ENCODE results near the gene NRXN3.

NRXN3 gene

GRCh38 chr14:79899610-79900009 is 1729.4 kb downstream of the NRXN3 start:
- in situ Hi-C loops (cut with HindIII; ENCODE audit: low pct_ligation_motif_present, low pct_unique_long_range_greater_than_20kb, low sequenced_read_pairs): no loop called here
- DNase-seq: no peak

DNA sequence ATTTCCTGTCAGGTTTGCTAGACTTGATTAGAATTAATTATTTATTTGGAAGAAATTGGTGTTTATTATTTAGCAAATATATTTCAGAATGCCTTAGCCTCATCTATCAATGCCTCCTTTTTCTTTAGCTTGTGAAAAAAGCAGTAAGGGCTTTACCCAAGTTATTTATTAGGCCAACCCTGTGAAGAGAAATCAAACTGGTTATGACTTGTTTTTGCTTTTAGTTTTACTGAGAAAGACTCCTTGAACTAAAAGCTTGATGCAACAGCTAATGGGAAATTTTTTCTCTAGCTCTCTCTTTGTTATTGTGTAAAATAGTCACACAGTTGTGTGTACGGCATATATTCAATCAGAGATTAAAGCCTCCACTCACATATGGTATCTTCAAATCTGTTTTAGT is 1734.3 kb downstream of the NRXN3 start:
- in situ Hi-C loops (cut with HindIII; ENCODE audit: low pct_ligation_motif_present, low pct_unique_long_range_greater_than_20kb, low sequenced_read_pairs): no loop called here
- DNase-seq: no peak

DNA sequence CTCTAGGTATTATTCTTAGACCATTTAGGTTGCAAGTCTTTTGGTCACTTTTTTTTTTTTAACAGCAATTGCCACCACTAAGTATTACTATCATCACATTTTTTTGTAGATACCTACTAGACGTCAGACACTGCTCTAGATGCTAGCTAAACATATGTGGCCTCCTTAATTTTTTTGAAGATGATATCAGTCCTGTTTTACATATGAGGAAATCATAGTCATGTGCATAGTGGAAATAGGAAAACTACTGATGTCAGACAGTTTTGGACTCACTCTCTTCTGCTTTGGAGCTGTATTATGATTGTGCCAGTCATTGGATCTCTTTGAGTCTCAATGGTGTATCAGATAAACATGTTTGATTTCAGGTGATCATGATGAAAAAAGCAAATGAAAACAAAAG is 1736.8 kb downstream of the NRXN3 start:
- DNase-seq: no peak
- in situ Hi-C loops (cut with HindIII; ENCODE audit: low pct_ligation_motif_present, low pct_unique_long_range_greater_than_20kb, low sequenced_read_pairs): no loop called here

- in situ Hi-C loops (cut with HindIII; ENCODE audit: low pct_ligation_motif_present, low pct_unique_long_range_greater_than_20kb, low sequenced_read_pairs): no loop called here
- no peak for DNase-seq
These were observed 1739.9 kb downstream of the NRXN3 start for GRCh38 chr14:79910086-79910485.

GRCh38 chr14:79911744-79912143 is 1741.6 kb downstream of the NRXN3 start:
- no peak for DNase-seq
- in situ Hi-C loops (cut with HindIII; ENCODE audit: low pct_ligation_motif_present, low pct_unique_long_range_greater_than_20kb, low sequenced_read_pairs): no loop called here

DNA sequence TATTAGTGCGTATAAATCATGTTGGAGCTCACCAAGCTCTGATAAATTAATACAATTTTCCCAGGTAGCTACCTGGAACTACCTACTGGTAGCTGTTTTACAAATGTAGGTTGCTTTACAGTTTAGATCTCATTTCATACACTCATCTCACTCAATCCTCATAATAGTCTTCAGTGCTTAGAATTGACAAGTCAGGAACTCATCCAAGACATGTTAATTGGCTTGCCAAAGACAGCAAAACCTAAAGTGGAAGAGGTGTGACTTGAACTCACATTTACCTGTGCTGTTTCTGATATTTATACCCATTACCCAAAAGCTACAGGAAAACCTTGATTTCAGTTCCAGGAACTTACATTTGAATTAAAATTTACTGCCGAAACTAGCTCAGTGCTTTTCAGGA is 1744.4 kb downstream of the NRXN3 start:
- in situ Hi-C loops (cut with HindIII; ENCODE audit: low pct_ligation_motif_present, low pct_unique_long_range_greater_than_20kb, low sequenced_read_pairs): no loop called here
- no peak for DNase-seq

DNA sequence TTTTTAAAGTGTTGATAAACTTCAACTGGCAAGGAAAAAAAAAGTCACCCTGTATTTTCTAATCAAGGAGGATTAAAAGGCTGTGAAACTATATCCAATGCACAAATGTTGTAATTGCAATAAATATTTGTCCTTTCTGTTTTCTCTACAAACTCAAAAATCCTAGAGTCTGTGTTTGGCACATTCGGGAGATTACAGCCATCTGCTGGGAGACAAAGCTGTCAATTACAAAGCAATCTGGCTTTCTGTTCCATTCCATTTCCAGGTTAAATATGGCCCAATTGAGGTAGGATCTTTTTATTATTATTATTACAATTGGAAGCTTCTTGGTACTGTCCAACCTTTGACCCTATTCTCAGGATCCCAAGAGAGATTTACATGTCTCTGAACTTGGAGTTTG is 1745.2 kb downstream of the NRXN3 start:
- DNase-seq: no peak
- in situ Hi-C loops (cut with HindIII; ENCODE audit: low pct_ligation_motif_present, low pct_unique_long_range_greater_than_20kb, low sequenced_read_pairs): no loop called here

DNA sequence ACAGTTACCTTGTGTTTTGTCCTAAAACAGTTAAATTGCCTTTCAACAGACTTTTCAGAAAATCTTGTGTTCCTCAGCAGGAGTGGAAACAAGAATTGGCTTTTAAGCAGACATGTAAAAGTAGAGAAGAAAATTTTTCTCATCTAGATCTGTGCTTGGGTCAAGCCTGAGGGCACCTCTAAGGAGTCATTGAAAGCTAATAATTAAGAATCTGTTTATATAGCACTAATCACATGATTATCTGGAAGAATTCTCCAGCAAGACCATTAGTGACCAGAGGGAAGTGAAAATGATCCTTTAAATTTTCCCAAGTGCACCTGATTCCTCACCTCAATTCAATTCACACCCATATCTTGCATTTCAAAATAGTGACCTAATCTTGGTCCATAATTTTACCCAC is 1746.1 kb downstream of the NRXN3 start:
- DNase-seq: no peak

DNA sequence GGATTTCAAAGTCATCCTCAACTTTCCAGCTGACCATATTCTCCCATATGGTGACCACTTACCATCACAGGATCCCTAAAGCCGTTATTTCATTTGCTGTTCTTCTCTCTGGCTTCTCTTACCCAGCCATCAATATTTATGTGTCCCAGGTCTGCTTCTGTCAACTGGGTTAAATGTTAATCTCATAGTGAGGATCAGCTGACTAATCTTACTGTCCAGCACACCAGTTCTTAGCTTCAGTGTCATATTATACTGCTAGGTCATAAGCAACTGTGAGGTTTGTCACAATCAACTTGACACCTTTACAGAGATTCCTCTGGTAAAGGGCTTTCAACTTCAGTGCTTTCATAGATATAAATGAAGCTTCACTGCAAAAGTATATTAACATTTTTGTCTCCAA is 1746.7 kb downstream of the NRXN3 start:
- DNase-seq: no peak

More for the DNA sequence above, 1746.1 kb downstream of the NRXN3 start:
- in situ Hi-C loops (cut with HindIII; ENCODE audit: low pct_ligation_motif_present, low pct_unique_long_range_greater_than_20kb, low sequenced_read_pairs): no loop called here

More for the DNA sequence above, 1746.7 kb downstream of the NRXN3 start:
- in situ Hi-C loops (cut with HindIII; ENCODE audit: low pct_ligation_motif_present, low pct_unique_long_range_greater_than_20kb, low sequenced_read_pairs): no loop called here

Data from ACHN (cell line).